Measurements from ENCODE around the gene FAM20A.

The FAM20A gene

DNA sequence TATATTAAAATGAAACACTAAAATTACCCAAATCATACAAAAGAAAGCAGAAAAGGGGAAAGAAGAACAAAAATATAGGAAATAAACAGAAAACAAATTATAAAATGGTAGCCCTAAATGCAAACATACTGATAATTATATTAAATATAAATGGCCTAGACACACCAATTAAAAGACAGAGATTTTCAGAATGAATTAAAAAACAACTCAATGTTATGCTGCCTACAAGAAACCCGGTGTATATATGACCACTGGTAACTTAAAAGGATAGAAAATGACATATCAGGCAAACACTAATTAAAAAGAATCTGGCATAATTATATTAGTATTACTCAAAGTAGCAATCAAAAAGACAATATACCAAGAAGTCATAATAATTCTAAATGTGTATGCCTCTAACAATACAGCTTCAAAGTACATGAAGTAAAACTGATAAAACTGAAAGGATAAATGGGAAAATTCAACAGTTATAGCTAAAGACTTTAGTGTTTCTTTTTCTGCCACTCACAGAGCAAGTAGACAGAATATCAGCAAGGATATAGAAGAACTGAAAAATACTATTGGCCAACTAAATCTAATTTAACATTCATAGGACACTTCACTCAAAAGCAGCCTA lies 7.5 kb upstream of the FAM20A start:
- no peak for DNase-seq

DNA sequence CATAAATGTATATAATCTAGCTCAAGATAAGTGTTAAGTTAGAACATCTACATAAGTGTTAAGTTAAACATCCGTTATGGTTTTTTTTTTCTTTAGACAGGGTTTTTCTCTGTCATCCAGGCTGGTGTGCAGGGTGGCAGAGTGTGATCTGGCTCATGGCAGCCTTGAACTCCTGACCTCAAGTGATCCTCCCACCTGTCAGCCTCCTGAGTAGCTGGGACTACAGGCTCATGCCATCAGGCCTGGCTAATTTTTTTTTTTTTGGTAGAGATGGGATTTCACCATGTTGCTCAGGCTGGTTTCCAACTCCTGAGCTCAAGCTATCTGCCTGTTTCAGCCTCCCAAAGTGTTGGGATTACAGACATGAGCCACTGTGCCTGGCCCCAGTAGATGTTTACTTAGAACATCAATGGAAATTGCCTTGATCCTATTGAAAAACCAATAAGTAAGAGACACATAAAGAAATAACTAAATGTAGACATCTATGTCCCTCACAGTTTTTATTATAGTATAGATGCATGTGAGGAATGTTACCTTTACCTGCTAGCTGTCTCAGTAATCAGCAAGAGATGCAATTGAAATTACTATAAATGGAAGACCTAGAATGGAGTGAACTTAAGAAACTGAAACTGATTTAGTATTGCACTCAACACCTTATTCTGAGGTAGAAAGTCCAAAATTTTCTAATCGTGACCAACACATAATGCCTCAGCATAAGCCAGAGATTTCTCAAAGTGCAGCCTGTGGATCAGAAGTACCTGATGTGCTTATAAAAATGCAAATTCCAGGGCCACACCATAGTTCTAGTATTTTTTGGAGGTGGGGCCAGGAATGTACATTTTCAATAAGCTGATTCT lies 5.5 kb upstream of the FAM20A start:
- DNase-seq, result no peak

DNA sequence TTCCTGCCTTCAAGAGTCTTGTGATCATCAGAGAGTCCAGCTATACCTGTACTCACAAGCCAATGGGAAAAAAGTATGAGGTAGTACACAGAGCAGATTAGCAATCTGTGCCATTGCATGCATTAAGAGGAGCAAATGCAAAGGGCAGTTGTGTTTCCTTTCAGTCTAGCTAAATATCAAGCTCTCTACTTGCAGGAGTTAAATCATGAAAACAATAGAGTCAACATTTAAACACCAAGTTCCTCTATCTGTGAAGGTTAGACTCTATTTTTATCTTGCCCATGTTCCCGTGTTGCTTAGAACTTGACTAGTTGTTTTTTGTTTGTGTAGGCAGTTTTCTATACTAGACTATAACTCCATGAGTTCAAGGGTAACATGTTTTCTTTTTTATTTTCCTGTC lies 4.7 kb upstream of the FAM20A start:
- no peak for DNase-seq

DNA sequence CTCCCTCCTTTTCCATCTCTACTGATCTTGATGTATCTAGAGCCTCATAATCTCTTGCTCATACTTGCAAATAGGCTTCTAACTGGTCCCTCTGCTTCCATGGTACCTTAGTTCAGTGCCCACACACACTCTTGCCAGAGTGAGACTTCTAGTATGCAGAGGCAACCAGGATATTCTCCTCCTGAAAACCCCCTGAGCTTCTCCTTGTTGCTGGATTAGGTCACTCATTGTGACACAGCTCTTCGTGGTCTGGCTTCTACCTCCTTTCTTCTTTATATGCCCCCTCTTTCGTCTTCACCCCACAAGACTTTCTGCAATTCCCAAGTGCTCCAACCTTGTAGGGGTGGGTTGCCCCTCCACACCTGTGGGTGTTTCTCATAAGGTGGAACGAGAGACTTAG lies 2.5 kb upstream of the FAM20A start:
- DNase-seq, result no peak

DNA sequence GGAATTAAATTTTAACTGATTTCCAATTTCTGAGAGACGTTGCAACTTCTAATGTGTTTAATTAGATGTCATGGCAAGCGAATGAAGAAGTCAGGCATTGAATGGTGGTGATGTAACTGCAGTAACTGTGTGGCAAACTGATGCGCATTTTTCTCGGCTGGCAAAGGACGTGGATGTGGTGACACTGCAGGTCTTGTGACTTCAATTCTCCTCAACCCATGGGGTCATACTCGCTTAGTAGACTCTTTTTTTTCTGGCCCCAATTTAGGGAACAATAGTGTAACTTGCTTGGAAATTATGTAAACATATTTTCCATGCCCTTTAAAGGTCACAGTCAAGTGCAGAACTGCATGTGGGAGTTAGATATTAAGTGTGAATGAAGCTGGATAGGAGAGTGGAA lies 1.9 kb upstream of the FAM20A start:
- DNase-seq, result no peak

DNA sequence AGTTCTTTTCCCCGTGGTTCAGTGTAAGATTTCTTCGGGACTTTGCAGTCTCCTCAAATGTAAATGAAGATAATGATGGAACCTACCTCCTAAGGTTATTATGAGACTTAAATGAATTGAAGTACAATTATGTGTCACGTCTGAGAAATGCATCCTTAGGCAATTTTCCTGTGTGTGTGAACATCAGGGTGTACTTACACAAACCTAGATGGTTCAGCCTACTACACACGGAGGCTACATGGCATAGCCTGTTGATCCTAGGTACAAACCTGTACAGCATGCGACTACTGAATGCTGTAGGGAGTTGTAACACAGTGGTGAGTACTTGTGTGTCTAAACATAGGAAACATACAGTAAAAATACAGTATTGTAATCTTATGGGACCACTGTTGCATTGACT lies 1.1 kb upstream of the FAM20A start:
- DNase-seq, result no peak

DNA sequence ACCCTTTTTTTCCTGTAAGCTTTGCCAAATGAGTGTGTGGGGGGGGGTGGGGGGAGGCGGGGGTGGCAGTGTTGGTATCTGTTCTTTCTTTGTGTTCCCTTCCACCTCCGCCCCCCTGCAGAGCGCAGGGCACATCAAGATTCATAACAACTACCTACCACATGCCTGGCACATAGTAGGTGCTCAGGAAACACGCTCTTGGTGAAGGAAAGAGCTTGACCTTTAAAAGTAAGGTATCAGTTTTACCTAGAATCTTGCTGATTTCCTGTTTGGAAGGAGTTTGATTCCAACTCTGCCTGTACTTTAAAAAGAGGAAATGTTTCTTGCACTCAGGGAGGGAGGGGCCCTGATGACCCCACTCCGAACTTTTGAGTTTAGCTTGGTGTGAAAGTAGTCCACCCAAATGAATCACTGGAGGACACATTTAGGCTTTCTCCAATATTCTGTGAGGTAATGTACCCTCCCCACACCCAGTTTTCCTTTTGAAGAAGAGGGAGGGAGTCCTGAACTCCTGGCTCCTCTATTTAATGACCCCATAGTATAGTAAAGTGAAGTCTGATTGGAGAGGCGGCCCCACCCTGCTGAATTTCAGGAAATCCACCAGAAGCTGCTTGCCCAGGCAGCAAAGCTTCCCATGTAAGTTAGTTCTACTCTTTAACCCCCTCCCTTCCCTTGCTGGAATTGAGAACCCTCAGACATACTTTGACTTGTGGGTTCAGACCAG lies 560 bp upstream of the FAM20A start:
- no peak for DNase-seq

DNA sequence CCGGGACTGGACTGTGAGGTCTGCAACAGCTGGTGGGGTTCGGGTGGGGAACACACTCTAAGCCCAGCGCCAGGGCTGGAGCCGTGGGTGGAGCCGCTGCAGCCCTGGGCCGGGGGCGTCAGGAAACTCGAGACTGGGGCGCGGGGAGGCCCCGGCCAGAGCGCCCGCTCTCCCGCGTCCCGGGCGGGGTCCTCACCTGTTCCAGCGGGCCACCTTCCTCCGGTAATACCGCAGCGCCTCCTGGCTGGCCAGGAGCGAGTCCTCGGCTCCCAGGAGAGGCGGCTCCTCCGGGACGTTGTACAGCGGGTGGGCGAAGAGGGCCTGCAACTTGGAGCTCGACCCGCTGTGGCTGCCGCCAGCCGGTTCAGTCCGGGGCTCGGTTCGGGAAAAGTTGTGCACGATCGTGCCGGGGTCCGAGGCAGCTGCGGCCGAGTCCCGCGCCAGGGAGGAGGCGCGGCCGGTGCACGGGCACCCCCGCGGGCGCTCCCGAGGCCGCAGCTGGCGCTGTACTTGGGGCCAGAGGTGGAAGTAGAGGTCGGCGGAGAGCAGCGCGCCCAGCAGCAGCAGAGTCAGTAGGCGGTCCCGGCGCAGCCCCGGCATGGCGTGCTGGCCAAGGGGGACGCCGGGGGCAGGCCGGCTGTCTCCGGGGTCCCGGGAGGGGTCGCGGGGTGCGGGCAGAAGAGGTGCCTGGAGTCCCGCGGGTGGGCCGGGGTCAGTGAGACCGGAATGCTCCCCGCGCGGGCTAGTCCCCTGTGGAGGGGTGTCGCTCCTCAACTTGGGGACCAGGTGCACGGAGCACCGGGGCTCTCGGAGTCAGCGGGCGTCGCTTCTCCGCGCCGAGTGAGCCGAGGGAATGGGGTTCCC lies 868 bp downstream of the FAM20A start:
- DNase-seq, result no peak

DNA sequence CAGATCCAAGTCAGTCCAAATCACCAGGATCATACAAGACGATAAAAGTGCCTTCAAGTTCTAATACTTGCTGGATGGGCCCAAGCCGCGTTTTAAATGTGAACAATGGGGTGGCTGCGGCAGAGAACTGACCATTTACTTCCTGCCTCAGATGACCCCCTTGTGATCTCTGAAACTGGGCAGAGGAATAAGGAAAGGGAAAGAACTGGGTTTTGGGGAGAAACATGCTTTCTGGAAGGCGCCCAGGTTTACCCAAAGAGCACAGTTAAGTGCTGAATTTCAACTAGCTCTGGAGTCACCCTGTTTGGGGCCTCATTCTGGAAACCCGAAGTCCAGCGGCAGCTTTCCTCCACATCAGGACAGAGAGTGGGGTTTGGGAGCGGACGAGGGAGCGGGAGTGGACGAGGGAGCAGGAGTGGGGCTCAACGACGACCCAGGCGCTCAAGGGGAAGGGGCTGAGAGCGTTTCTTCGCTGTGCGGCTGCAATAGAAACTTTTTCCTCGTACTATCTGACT lies 1.6 kb downstream of the FAM20A start:
- no peak for DNase-seq

DNA sequence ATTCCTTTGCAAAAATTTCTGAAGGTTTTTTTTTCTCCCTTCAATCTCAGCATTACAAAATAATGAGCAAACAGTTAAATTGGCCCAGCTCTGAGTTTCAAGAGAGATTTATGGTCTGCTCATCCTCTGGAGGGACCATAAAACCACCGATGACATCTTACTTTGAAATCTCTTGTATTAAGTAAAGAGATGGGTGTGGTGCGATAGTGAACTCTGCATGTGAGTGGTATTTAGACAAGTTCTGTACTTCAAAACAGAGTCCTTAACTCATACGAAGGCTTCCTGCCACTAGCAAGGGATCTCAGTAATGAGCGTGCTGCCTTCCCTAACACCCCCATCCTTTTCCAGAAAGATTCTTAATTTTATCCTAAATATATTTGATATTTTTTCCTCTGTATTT lies 2.1 kb downstream of the FAM20A start:
- no peak for DNase-seq

DNA sequence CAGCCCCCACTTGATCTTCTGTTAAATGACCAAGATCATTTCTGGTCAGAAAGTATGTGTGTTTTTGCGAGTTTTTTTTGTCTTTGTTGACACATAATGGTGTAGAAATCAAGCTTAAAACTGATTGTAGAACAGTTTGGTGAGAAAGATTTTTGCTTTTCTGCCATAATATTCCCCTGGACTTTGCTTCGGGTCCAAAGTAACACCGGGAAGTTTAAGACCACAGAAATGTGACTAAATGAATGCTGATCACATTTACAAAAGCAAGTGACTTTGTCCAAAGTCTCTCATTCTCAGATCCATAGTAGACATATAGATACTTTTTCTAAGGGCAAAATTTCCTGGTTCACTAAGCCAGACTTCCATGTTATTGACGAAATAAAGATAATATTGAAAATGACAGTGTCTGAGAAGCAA lies 2.6 kb downstream of the FAM20A start:
- DNase-seq, result no peak

DNA sequence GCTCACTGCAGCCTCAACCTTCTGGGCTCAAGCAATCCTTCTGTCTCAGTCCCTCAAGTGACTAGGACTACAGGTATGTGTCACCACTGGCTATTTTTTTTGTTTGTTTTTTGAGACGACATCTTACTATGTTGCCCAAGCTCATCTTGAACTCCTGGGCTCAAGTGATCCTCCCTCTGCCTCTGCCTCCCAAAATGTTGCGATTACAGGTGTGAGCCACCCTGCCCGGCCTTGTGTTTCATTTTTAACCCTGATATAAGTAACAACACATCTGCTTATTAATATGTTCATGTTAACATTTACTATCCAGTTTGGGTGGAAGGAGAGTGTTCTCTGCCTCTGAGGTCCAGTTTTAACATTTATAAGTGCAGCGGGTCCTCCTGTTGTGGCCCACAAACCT lies 3.1 kb downstream of the FAM20A start:
- DNase-seq, result no peak

DNA sequence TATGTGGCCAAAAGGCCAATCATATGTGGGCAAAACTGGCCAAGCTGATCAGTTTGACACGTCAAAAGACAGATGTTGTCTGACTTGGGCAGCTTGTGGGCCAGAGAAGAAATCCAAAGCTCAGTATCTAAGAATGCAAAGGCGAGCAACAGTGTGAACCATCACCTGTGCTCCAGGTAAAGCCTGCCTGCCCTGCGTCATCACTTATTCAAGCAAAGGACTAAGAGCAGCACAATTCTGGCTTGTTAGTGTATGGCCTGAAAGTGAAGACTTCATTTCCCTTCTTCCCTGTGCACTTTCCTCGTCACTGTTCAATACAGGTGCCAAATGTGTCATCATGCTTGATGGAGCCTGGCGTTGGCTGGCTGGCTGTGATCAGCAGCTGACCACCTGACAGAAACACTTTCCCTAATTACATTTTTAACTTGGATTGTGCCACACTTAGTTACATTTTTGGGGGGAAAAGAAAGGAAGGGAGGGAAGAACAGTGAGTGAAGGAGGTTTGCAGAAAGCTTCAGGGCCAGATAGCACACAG lies 4.7 kb downstream of the FAM20A start:
- DNase-seq, result no peak

DNA sequence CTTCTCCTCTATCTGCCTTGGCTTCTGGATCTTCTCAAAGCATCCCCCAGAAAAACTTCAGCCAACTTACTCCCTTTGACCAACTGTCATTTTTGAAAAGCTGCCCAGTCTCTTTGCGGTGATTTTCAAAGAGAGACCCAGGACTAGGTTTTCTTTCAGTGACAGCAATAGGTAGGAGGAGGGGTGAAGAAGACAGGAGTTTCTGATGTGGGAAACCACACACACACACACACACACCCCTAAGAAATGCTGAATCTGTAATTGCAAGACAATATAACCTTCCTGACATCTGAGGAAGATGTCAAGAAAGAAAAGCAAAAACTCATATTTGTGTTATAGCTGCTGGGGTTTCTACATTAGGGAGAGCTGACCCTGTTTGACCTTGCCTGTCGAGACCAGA lies 5.2 kb downstream of the FAM20A start:
- no peak for DNase-seq

DNA sequence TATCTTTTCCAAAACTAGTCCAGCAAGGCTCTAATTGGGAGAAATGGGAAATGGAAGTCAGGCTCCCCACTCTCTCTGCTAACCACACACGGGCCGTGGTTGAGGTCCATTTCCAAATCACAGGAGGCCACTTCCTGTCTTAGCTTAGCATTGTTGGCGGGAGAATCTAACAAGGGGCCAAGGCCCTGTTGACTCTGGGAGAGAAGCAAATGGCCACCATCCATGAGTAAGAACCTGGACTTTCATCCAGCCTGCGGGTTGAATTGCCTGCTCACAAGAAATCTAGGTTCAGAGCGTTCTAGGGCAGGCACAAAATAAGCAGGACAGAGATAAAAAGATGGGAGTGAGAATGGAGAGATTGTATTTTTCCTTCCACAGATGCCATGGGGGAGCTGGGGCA lies 5.7 kb downstream of the FAM20A start:
- DNase-seq, result no peak

DNA sequence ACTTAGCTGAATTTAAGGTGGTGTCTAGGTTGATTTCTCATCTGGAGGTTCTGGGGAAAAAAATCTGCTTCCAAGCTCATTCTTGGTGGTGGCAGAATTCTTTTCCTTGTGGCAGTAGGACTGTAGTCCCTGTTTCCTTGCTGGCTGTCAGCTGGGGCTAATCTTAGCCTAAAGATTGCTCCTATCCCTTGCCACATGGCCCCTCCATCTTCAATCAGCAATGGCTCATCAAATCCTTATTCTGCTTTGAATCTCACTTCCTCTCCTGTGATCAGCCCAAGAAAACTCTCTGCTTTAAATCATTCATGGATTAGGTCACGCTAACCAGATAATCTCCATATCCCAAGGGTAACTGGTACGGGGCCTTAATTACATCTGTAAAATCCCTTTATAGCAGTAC lies 6.6 kb downstream of the FAM20A start:
- no peak for DNase-seq

DNA sequence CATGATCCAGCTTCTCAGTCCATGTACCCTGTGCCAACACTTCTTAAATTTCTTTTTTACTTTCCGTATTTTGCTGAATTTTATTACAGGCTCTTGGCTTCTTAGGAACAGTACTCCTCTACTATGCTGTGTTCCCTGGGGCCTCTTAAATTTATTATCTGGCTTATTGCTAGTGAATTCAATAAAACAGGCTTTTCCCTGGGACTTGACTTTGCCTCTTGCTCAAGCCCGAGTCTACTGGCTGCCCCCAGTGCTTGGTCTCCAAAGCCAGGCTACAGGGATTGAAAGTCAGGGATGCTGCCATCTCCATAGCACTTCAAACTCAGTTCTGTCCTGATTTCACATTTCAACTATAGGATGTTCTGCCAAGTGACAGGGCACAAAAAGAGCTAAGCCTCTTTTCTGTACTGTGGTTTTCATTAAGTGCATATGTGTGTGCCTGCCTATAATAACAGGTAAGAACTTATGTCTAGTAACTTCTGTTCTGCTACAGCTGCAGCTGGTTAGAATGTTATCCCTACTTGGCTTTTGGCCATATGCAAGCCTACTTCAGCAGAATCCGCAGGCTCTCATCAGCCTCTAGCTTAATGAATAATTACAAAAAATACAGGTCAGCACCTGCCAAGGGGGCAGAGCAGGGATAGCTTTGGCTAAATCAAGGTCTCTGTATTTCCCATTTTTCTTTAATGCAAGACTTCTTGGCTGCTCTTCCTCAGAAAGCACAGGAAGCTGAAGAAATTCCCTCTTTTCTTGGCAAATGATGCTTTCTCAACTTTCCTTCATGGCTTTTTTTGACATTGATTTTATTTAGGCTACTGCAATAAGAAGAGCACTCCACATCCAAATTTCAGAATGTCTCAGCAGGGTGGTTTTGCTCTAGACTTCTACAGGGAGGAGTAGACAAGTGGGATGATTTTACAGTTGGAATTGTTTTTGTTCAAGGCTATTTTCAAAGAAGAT lies 8.2 kb downstream of the FAM20A start:
- DNase-seq, result no peak

DNA sequence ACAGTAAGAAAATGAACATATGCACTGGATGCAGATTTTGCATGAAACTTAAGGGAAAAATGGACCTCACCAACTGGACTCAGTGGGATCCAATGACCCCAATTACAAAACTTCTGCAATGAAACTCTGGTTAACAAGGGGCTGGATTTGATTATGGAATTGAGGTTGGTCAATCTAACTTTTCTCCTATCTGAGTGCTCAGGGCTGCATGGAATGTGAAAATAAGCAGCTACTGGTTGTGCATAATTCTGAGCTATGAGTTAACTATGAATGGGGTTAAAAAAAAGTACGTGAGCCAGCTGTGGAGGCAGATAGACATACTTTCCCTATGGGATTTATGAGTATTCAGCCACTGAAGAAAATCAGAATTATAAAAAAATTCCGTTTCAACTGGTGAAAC lies 9.2 kb downstream of the FAM20A start:
- DNase-seq, result no peak

DNA sequence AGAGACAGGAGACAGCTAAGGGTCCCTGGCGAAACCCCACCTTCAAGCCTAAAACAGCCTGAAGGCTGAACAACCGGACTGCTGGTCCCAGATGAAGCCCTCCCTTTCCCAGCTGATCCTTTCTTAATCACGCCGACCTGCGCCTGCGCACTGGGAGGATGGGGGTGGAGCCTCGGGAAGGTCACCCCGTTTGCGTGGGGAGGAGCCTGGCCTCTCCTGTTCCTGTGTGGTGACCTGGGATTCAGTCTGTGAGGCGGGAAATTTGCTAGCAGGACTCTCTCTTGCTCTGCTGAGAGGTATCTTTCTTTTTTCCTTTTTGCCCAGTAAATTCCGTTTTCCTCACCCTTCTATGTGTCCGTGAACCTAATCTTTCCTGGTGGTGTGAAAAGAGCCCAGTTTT lies 9.6 kb downstream of the FAM20A start:
- DNase-seq, result no peak

DNA sequence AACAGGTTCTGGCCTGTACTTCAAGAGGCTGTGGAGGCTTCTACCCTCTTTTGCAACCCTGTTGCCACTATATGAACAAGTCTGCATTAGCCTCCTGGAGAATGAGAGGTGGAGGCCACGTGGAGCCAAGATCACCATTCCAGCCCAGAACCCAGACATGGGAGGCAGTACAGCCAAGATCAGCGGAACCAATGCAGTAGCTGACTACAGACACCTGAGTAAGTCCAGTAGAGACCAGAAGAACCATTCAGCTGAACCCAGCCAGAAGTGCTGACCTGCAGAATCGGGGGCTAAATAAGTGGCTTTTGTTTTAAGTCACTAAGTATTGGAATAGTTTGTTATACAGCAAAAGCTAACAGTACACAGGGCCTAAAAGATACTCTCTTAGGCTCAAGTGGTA lies 12.1 kb downstream of the FAM20A start:
- DNase-seq, result no peak

DNA sequence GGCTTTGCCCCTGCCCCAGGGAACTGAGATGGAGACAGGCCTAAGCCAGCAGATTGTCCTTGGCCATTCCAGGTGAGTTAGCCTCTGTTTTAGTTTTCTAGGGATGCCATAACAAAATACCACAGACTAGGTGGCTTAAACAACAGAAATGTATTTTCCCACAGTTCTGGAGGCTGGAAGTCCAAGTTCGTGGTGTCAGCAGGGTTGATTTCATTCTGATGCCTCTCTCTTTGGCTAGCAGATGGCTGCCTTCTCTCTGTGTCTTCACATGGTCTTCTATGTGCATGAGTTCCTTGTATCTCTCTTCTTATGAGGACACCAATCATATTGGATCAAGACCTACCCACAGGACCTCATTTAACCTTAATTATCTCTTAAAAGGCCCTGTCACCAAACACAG lies 12.8 kb downstream of the FAM20A start:
- no peak for DNase-seq

Measured in GOT3 (cell line).